HG03280 (cell line): ENCODE measurements around the gene USP17L28.
"Not testable (repeated sequence)": the region's sequence is repeated elsewhere in the genome, so short reads cannot be mapped to it uniquely, and the experiment has no call there.

Experiments used
- ATAC-seq: cut with Tn5 transposase; IDR thresholded peaks from one replicate; pipeline ENCODE4 v1.9.1; 2021; ENCODE audit warnings: mild to moderate bottlenecking, moderate library complexity; ENCODE audit not compliant: unreplicated experiment

The USP17L28 gene

GRCh38 chr4:9348593-9348992, at the start of gene USP17L28:
USP17L28 (plus strand) TSS chr4:9348893; CDS start chr4:9348893, 0 bp downstream.
- not testable (repeated sequence) for ATAC-seq

DNA sequence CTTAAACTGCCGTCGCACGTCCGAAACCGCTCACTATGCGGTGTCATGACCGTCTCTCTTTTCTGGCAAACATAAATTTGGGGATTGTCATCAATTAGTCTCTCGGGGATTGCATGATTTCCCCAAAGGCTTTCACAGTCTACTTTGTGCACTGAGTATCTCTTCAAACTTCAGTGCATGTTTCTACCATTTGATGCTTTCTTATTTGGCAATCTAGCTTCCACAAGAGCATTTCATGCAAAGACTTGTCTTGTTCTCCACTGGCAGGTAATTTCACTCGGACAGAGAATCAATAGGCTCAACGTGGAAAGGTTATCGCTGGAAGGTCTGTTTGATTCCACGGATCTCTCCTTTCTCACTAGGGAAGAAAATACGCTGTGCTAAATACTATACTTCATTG, 24.5 kb upstream of the USP17L28 start:
- ATAC-seq: not testable (repeated sequence)

DNA sequence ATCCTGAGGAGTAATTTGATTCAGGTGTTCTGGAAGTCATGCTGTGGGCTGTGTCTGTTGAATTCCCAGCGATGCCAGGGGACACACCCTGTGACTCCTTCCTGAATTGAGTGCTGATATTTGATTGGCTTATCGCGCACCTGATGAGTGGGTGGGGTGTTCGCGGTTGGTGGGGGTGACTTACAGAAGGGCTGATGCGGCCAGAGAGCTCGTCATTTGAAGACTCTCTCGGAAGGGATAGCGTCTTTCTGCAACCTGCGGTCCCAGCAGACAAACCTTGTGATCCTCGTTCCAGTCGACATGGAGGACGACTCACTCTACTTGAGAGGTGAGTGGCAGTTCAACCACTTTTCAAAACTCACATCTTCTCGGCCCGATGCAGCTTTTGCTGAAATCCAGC, 23.8 kb upstream of the USP17L28 start, which contains the start of gene USP17L24:
Gene USP17L24, plus strand, starts transcription at position 301 of the 400 bp plus-strand sequence. Its CDS starts 0 bp downstream, at position 301.
- not testable (repeated sequence) for ATAC-seq

DNA sequence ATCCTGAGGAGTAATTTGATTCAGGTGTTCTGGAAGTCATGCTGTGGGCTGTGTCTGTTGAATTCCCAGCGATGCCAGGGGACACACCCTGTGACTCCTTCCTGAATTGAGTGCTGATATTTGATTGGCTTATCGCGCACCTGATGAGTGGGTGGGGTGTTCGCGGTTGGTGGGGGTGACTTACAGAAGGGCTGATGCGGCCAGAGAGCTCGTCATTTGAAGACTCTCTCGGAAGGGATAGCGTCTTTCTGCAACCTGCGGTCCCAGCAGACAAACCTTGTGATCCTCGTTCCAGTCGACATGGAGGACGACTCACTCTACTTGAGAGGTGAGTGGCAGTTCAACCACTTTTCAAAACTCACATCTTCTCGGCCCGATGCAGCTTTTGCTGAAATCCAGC, 19.1 kb upstream of the USP17L28 start, which contains the start of gene USP17L25:
Gene USP17L25, plus strand, starts transcription at position 301 of the 400 bp plus-strand sequence. Its CDS starts 0 bp downstream, at position 301.
- not testable (repeated sequence) for ATAC-seq

GRCh38 chr4:9334358-9334757, 14.3 kb upstream of the USP17L28 start, which contains the start of gene USP17L26:
USP17L26 (plus strand) TSS chr4:9334658; CDS start chr4:9334658, 0 bp downstream.
- ATAC-seq: not testable (repeated sequence)

GRCh38 chr4:9339103-9339502, 9.6 kb upstream of the USP17L28 start, which contains the start of gene USP17L5:
USP17L5 (plus strand) TSS chr4:9339403; CDS start chr4:9339403, 0 bp downstream.
- ATAC-seq: not testable (repeated sequence)

- not testable (repeated sequence) for ATAC-seq
Observed at GRCh38 chr4:9343848-9344247, 4.8 kb upstream of the USP17L28 start, which contains the start of gene USP17L27. USP17L27 (plus strand) TSS chr4:9344148; CDS start chr4:9344148, 0 bp downstream.

- not testable (repeated sequence) for ATAC-seq
Observed at GRCh38 chr4:9350866-9351265, 2.2 kb downstream of the USP17L28 start.

DNA sequence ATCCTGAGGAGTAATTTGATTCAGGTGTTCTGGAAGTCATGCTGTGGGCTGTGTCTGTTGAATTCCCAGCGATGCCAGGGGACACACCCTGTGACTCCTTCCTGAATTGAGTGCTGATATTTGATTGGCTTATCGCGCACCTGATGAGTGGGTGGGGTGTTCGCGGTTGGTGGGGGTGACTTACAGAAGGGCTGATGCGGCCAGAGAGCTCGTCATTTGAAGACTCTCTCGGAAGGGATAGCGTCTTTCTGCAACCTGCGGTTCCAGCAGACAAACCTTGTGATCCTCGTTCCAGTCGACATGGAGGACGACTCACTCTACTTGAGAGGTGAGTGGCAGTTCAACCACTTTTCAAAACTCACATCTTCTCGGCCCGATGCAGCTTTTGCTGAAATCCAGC, 4.6 kb downstream of the USP17L28 start, which contains the start of gene USP17L29:
Gene USP17L29, plus strand, starts transcription at position 301 of the 400 bp plus-strand sequence. Its CDS starts 0 bp downstream, at position 301.
- ATAC-seq: not testable (repeated sequence)

DNA sequence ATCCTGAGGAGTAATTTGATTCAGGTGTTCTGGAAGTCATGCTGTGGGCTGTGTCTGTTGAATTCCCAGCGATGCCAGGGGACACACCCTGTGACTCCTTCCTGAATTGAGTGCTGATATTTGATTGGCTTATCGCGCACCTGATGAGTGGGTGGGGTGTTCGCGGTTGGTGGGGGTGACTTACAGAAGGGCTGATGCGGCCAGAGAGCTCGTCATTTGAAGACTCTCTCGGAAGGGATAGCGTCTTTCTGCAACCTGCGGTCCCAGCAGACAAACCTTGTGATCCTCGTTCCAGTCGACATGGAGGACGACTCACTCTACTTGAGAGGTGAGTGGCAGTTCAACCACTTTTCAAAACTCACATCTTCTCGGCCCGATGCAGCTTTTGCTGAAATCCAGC, 14.1 kb downstream of the USP17L28 start, which contains the start of gene USP17L30:
Gene USP17L30, plus strand, starts transcription at position 301 of the 400 bp plus-strand sequence. Its CDS starts 0 bp downstream, at position 301.
- not testable (repeated sequence) for ATAC-seq

GRCh38 chr4:9379881-9380280, 31.2 kb downstream of the USP17L28 start:
- ATAC-seq: not testable (repeated sequence)

GRCh38 chr4:9381012-9381534, 32.4 kb downstream of the USP17L28 start:
- not testable (repeated sequence) for ATAC-seq

DNA sequence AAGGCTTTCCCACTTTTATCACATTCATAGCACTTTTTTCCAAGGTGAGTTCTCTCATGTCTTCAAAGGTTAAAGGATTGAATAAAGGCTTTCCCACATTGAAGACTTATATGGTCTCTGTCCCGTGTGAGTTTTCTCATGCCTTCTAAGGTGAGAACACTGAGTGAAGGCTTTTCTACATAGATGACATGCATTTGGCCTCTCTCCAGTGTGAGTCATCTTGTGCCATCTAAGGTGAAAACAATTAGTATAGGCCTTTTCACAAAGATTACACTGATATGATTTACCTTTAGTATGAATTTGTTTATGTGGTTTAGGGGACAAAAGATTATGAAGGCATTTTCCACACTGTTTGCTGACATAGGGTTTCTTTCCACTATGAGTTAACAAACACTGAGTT, 35.4 kb downstream of the USP17L28 start:
- ATAC-seq: no peak

- ATAC-seq: not testable (repeated sequence)
Observed at GRCh38 chr4:9389001-9389400, 40.3 kb downstream of the USP17L28 start.
